IPS-15b (cell line): ENCODE measurements around the gene DOCK9.

Source experiments
- H3K27me3 ChIP-seq: one replicate; pipeline ENCODE4 v1.6.1; 2013; ENCODE audit warnings: low read length; ENCODE audit not compliant: control insufficient read depth, insufficient read depth
- H3K36me3 ChIP-seq: one replicate; pipeline ENCODE4 v1.6.1; 2013; ENCODE audit warnings: low read length; ENCODE audit not compliant: control insufficient read depth, insufficient read depth
- H3K4me1 ChIP-seq: one replicate; pipeline ENCODE4 v1.6.1; 2013; ENCODE audit warnings: mild to moderate bottlenecking, low read length; ENCODE audit not compliant: control insufficient read depth, insufficient read depth
- H3K4me3 ChIP-seq: one replicate; pipeline ENCODE4 v1.5.1; 2013; ENCODE audit warnings: low read depth, low read length
- H3K9ac ChIP-seq: one replicate; pipeline ENCODE4 v1.6.1; 2013; ENCODE audit warnings: low read depth, mild to moderate bottlenecking, low read length
- H3K9me3 ChIP-seq: one replicate; pipeline ENCODE4 v1.6.1; 2013; ENCODE audit warnings: mild to moderate bottlenecking, low read length; ENCODE audit not compliant: control insufficient read depth, insufficient read depth

Gene DOCK9

DNA sequence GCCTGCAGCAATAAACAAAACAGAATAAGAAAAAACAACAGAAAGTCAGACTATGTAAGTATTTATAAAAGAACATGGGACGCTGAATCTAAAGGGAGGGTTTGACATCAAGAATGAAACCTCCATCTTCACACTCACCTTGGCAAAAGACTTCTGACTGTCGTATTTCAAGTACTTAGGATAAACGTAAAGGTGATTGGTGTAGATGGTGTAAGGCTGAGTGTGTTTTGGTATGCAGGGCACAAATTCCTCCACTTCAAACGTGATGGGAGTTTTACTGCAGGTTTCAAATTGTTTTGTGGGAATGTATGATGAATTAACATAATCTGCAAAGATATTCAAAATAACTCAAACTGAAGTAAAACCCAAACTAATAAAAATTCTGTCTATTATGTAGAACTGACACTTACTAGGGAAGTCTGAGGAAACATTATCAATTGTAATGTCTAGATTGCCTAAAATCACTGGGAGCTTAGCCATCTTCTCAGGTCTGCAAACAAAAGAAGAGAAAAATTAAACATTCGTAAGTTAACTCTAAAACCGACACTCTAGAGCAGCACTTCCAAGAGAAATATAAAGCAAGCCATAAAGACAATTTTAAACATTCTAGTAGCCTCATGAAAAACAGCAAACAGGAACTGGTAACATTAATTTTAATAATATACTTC lies 89.5 kb downstream of the DOCK9 start:
- H3K4me1 ChIP-seq: peaks cover 13% of the 10 kb centered on the region
- H3K9me3 ChIP-seq: no peaks in the 10 kb centered on the region
- no peak overlapping the region for H3K9ac ChIP-seq
- no peak overlapping the region for H3K4me3 ChIP-seq
- no peaks in the 10 kb centered on the region for H3K27me3 ChIP-seq
- H3K36me3 ChIP-seq: no peaks in the 10 kb centered on the region

GRCh38 chr13:98886587-98887230 lies 91.2 kb downstream of the DOCK9 start:
- Histone ChIP-seq H3K27me3 (no peaks in the 10 kb centered on the region), H3K9me3 (no peaks in the 10 kb centered on the region), H3K9ac (no peak overlapping the region), H3K36me3 (no peaks in the 10 kb centered on the region), H3K4me1 (peaks cover 11% of the 10 kb centered on the region), H3K4me3 (no peak overlapping the region)

- no peaks in the 10 kb centered on the region for H3K9me3 ChIP-seq
- no peaks in the 10 kb centered on the region for H3K36me3 ChIP-seq
- H3K4me3 ChIP-seq: no peak overlapping the region
- no peaks in the 10 kb centered on the region for H3K27me3 ChIP-seq
- H3K4me1 ChIP-seq: peaks cover 9% of the 10 kb centered on the region
- no peak overlapping the region for H3K9ac ChIP-seq
Measured at GRCh38 chr13:98885600-98885999, 92.3 kb downstream of the DOCK9 start.

DNA sequence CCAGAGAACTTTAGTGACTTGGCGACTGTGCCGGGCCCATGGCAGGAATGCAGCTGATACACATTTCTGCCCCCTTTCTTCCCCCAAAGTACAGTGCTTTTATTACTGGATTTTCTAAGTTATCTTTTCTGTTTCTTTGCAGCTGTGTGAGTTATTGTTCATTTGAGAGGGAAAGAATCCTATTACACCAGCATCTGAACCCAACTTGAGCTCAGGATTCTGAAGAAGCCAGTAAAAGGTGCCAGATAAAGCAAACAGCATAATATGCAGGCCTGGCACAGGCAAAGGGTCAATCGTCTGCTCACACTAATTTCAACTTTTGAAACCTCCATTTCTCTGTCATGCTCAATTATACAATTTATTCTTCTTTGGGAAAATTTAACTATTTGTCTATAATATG lies 93.9 kb downstream of the DOCK9 start:
- peaks cover 8% of the 10 kb centered on the region for H3K4me1 ChIP-seq
- H3K4me3 ChIP-seq: no peak overlapping the region
- H3K27me3 ChIP-seq: no peaks in the 10 kb centered on the region
- H3K9ac ChIP-seq: no peak overlapping the region
- no peaks in the 10 kb centered on the region for H3K9me3 ChIP-seq
- peaks cover 2% of the 10 kb centered on the region for H3K36me3 ChIP-seq

DNA sequence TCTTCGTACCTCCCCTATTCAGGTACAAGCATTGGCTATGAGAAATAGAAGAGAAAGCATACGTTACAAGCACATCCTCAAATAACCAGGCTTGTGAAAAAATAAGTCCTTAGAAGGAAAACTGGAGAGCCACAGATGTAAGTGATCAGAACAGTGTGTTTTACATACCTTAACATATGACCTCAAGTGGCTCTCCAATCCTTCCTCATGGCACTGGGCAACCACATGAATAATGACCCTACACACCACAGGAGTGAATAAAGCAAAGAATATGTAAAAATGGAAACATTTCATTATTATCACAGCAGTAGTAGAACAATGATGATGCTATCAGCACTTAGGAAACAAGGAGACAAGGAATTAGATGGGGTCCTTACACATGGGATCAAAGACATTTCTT lies 96.5 kb downstream of the DOCK9 start:
- Histone ChIP-seq H3K4me3 (no peak overlapping the region), H3K36me3 (peaks cover 3% of the 10 kb centered on the region), H3K4me1 (peaks cover 8% of the 10 kb centered on the region), H3K27me3 (no peaks in the 10 kb centered on the region), H3K9me3 (no peaks in the 10 kb centered on the region), H3K9ac (no peak overlapping the region)

- no peak overlapping the region for H3K4me3 ChIP-seq
- H3K9ac ChIP-seq: no peak overlapping the region
- H3K27me3 ChIP-seq: no peaks in the 10 kb centered on the region
- H3K9me3 ChIP-seq: no peaks in the 10 kb centered on the region
- H3K36me3 ChIP-seq: peaks cover 3% of the 10 kb centered on the region
- peaks cover 8% of the 10 kb centered on the region for H3K4me1 ChIP-seq
Measured at GRCh38 chr13:98880677-98881076, 97.2 kb downstream of the DOCK9 start.

DNA sequence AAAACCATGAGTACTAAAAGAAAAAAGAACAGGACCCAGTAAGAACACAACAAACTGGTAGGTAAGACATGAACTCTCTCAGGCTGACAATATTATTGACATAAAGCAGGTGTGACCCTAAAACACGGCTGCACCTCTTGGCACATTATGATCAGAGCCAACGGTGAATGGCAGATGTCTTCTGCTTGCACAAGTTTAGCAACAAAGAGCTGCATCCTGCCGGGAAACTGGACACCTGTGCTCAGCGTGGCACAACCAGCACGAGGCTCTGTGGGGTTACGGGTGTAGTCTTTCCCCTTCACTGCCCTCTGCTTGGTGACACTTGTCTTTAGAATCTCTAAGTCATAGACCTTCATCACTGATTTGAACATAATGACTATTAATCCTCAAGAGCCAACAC lies 97.9 kb downstream of the DOCK9 start:
- peaks cover 10% of the 10 kb centered on the region for H3K4me1 ChIP-seq
- peaks cover 3% of the 10 kb centered on the region for H3K36me3 ChIP-seq
- no peak overlapping the region for H3K9ac ChIP-seq
- no peaks in the 10 kb centered on the region for H3K9me3 ChIP-seq
- no peaks in the 10 kb centered on the region for H3K27me3 ChIP-seq
- no peak overlapping the region for H3K4me3 ChIP-seq

GRCh38 chr13:98879127-98879520 lies 98.7 kb downstream of the DOCK9 start:
- peaks cover 10% of the 10 kb centered on the region for H3K4me1 ChIP-seq
- no peaks in the 10 kb centered on the region for H3K27me3 ChIP-seq
- no peak overlapping the region for H3K4me3 ChIP-seq
- H3K36me3 ChIP-seq: peaks cover 3% of the 10 kb centered on the region
- no peak overlapping the region for H3K9ac ChIP-seq
- H3K9me3 ChIP-seq: no peaks in the 10 kb centered on the region

GRCh38 chr13:98878486-98879126 lies 99.3 kb downstream of the DOCK9 start:
- Histone ChIP-seq H3K36me3 (peaks cover 3% of the 10 kb centered on the region), H3K4me3 (no peak overlapping the region)

GRCh38 chr13:98877936-98878335 lies 99.9 kb downstream of the DOCK9 start:
- H3K4me1 ChIP-seq: peaks cover 10% of the 10 kb centered on the region
- H3K9ac ChIP-seq: no peak overlapping the region
- no peak overlapping the region for H3K4me3 ChIP-seq
- H3K36me3 ChIP-seq: peaks cover 3% of the 10 kb centered on the region
- H3K9me3 ChIP-seq: peaks cover 8% of the 10 kb centered on the region
- H3K27me3 ChIP-seq: no peaks in the 10 kb centered on the region

More at GRCh38 chr13:98878486-98879126, 99.3 kb downstream of the DOCK9 start:
- Histone ChIP-seq H3K27me3 (no peaks in the 10 kb centered on the region), H3K4me1 (peaks cover 10% of the 10 kb centered on the region), H3K9ac (no peak overlapping the region), H3K9me3 (peaks cover 2% of the 10 kb centered on the region)

DNA sequence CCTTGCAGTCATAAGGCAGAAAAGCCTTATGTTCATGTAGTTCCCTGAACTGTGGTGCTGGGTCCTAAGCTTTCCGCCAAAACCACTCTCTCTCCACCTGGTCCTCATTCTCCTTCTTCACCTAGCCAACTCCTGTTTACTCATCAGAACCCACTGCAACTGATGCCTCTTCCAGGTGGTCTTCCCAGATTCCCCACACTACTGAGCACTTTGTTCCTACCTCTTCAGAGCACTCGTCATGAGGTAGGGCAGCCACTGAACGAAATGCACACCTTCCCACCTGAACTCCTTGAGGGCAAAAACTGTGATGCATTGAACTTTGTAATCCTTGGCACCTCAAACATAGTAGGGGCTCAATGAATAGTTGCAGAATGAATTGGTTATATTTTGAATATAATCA lies 100.4 kb downstream of the DOCK9 start:
- Histone ChIP-seq H3K36me3 (peaks cover 3% of the 10 kb centered on the region), H3K4me3 (no peak overlapping the region), H3K9ac (no peak overlapping the region), H3K27me3 (no peaks in the 10 kb centered on the region), H3K9me3 (peaks cover 8% of the 10 kb centered on the region), H3K4me1 (peaks cover 10% of the 10 kb centered on the region)
